GM12872 (cell line): ENCODE data around the gene STAT1.

ENCODE experiments used
- TF ChIP-seq, protein P1 (sequence below): IDR thresholded peaks from 3 replicates; pipeline ENCODE4 v1.5.1; 2011; ENCODE audit warnings: low read depth, mild to moderate bottlenecking, low read length, moderate library complexity; ENCODE audit not compliant: insufficient read depth

STAT1 gene

DNA sequence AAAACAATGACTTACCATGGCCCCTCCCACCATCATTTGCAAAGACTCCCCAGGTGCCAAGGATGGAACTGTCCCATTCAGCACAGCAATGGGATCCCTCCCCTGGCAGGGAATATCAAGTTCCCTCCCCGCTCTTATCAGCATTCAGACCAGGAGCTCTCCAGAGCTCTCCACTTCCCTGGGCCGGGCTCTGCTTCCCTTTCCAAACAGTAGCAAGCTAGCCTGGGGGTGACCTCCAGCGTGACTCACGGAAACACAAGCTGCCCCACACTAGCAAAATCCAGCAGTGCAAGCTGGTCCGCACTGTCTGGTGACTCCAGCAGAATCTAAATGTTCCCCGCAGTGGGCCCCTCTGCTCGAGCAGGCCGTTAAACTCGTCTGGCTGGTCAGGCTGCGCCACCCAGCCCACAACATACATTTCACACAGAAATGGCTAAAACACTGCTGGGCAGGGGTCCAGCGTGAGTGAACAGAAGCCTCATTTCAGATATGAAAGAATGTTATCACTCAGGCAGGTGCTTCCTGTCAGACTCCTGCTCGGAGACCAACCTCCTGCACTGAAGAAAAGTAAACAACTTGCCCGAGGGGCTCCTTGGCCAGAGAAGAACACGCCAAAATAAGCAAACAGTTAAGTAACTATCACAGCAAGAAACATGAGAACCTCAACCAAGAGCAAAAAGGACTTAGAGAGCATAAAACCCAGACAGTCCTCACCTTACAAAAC is 33.9 kb downstream of the STAT1 start:
- TF ChIP-seq, protein P1, sequence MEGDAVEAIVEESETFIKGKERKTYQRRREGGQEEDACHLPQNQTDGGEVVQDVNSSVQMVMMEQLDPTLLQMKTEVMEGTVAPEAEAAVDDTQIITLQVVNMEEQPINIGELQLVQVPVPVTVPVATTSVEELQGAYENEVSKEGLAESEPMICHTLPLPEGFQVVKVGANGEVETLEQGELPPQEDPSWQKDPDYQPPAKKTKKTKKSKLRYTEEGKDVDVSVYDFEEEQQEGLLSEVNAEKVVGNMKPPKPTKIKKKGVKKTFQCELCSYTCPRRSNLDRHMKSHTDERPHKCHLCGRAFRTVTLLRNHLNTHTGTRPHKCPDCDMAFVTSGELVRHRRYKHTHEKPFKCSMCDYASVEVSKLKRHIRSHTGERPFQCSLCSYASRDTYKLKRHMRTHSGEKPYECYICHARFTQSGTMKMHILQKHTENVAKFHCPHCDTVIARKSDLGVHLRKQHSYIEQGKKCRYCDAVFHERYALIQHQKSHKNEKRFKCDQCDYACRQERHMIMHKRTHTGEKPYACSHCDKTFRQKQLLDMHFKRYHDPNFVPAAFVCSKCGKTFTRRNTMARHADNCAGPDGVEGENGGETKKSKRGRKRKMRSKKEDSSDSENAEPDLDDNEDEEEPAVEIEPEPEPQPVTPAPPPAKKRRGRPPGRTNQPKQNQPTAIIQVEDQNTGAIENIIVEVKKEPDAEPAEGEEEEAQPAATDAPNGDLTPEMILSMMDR = no peak

DNA sequence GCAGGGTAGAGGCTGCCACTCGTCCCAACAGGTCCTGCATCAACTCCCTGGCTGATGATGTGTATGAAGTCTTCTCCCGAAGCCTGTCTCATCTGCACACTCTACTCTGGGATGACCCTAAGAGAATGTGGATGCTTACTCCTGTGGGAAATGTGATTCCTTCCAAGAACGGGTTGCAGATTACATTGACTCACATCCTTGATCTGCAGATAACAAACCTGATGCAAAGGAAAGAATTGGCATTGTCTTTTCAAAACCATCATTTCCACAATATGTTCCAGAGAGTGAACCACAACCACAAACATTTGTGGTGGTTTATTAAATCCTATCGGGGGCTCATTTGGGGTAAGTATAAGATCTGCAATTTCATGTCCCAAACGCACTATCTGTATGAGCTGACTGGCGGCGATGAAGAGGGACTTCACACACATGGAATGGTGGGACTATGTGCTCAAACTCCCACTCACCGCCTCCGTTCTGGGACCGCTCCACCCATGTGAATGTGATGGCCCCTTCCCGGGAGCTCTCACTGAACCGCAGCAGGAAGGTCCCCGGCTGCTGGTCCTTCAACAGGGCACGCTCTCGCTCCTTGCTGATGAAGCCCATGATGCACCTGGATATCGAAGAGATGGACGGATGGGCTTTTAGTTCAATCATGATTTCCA is 35.5 kb downstream of the STAT1 start:
- TF ChIP-seq, protein P1 = no peak

DNA sequence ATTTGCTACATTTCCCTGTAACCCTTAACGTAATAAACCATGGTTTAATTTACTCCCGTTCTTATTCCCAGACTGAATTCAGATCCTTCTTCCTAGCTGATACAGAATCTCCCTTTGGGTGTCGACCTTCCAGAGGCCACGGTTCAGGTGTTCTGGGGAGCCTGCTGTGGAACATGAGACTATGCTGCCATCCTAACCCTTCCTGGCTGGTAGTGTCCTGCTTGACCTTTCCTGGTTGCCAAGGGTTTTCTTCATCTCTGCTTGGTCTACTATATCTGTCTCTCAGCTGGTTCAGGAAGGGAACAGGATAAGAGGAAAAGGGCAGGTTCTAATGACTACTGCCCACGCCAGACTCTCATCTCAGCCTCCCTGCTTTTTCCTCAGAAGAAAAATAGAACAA is 36.5 kb downstream of the STAT1 start:
- TF ChIP-seq, protein P1 = no peak

DNA sequence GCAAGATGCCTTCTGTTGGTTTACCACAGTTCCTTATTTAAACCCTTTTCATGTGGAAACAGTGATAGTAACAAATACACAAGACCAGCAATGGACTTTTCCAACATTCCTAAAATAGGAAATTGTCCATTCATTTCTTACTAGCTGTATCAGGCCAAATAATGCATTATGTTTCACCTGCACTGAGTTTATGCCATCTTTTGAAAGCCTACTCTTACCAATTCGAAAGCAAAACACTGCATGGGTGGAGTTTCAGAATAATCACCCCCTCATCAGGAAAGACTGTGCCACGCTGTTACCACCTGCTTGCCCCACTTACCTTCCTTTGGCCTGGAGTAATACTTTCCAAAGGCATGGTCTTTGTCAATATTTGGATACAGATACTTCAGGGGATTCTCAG is 37.5 kb downstream of the STAT1 start:
- TF ChIP-seq, protein P1 = no peak

DNA sequence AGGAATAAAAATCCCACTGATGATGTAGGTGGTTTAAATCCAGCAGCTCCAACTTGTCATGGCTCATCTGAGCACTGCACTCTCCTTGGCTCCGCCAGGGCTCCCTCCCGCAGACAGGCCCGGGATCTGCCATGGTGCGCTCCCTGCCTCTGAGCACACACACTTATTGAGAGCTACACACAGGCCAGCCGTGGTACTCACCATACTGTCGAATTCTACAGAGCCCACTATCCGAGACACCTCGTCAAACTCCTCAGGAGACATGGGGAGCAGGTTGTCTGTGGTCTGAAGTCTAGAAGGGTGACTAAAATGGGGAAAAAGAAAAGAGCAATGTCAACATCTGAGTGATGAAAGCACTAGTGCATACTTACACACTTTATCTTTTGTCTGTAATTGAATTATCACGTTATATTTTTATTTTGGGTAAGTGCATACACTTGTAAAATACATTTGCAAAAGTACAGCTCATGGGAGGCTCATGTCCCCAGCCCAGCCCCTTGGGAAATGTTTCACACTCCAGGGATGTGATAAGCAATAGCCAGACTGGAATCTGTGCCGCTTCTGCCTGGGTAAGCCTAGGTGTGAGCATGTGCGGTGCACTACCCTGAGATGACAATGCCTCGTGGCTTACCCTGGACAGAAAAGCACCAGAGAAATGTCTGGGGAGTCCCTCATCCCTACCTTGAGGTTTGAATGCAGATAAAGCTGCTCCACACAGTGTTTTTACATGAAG is 39.2 kb downstream of the STAT1 start:
- TF ChIP-seq, protein P1 = no peak

DNA sequence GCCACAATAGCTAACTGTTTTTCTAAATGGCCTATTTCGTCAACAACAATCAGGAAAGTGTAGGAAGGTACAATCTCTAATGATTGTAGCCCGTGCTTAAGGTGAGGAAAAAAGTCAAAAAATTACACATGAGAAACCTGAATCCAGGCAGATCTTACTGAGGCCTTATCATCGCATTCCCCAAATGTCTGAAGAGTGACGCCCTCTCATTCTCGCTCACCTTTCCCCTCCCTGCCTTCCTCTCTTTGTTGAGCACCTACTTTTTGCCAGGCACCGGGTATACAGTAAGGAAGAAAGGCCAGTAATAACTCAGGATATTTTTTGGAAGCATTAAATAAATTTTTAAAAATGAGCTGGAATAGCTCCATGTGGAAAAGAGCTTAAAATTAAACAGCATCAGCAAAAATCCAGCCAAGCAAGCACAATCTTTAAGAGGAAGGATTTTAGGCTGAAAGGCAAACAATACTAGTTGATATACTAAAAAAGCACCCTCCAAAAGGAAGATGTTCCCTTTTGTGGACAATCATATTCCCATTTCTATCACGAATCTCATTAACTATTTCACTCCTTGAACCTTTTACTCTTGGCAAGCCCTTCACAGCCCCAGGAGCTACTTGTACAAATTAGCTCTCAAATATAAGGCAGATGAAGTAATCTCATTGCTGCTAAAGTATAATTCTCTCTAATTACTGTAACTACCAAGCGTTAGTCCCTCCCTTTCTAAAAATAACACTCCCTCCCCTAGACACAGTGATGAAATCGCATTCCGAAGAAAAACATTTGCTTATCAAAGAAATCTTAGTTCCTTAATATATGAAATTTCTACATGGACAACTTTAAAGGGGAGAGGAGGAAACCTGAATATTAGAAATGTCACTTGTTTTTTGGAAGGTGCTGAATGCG is 40.0 kb downstream of the STAT1 start:
- TF ChIP-seq, protein P1 = no peak
